Natural killer cell (primary cell): ENCODE measurements around the gene UHRF2. TPM values are rescaled to one million over a fixed set of nuclear protein-coding genes. Genes with fewer than 3 reads are reported as not detected.

Experiments used
- ATAC-seq, 3 donors: fragments of 150-1000 bp in 2 of 3; fragments of 200-7000 bp in 1 of 3; cut with Tn5 transposase; 1 replicate in 1 of 3; 2 replicates in 2 of 3; pipeline ENCODE4 v1.10.0; 2021; ENCODE audit warnings: mild to moderate bottlenecking in 2 of 3, moderate library complexity in 2 of 3
- DNase-seq, 2 donors: peaks; one replicate each; pipeline versions ENCODE4 v3.0.0 to v3.0.0-alpha.2; 2013 to 2021; ENCODE audit warnings: mixed read lengths in 1 of 2
- H3K27ac ChIP-seq: one replicate; pipeline ENCODE4 v1.5.1; 2013; ENCODE audit warnings: mild to moderate bottlenecking, low read length
- H3K27me3 ChIP-seq: one replicate; pipeline ENCODE4 v1.6.1; 2013; ENCODE audit warnings: low read length; ENCODE audit not compliant: control insufficient read depth, insufficient read depth
- H3K36me3 ChIP-seq: one replicate; pipeline ENCODE4 v1.6.1; 2013; ENCODE audit warnings: low read length; ENCODE audit not compliant: control insufficient read depth, insufficient read depth
- H3K4me1 ChIP-seq: one replicate; pipeline ENCODE4 v1.6.1; 2013; ENCODE audit warnings: low read length; ENCODE audit not compliant: control insufficient read depth, insufficient read depth
- H3K4me3 ChIP-seq: one replicate; pipeline ENCODE4 v1.5.1; 2013; ENCODE audit warnings: low read length
- H3K9me3 ChIP-seq: one replicate; pipeline ENCODE4 v1.6.1; 2013; ENCODE audit warnings: low read length; ENCODE audit not compliant: control insufficient read depth, insufficient read depth
- H3K27ac Mint-ChIP-seq, 2 donors: one replicate each; pipeline ENCODE4 v1.8.0; 2022; ENCODE audit warnings: mild to moderate bottlenecking in 2 of 2, mixed read lengths in 2 of 2, moderate library complexity in 1 of 2
- H3K27me3 Mint-ChIP-seq, 2 donors: one replicate each; pipeline ENCODE4 v1.8.0; 2022; ENCODE audit warnings: low read depth in 2 of 2, mixed read lengths in 2 of 2
- H3K36me3 Mint-ChIP-seq: one replicate; pipeline ENCODE4 v1.8.0; 2022; ENCODE audit warnings: mixed read lengths
- H3K4me1 Mint-ChIP-seq, 2 donors: one replicate each; pipeline ENCODE4 v1.8.0; 2022; ENCODE audit warnings: mixed read lengths in 2 of 2
- H3K4me3 Mint-ChIP-seq: one replicate; pipeline ENCODE4 v1.8.0; 2022; ENCODE audit warnings: mild to moderate bottlenecking, moderate library complexity, mixed read lengths
- H3K9me3 Mint-ChIP-seq, 2 donors: one replicate each; pipeline ENCODE4 v1.8.0; 2022; ENCODE audit warnings: mixed read lengths in 2 of 2
- CTCF ChIP-seq: fragments of 200-600 bp; IDR thresholded peaks from one replicate; pipeline ENCODE4 v1.8.0; 2022; ENCODE audit warnings: antibody characterized with exemption
- WGBS: methylation state at CpG from one replicate; pipeline ENCODE4 v1.1.7; 2013; ENCODE audit warnings: missing lambda C conversion rate; ENCODE audit not compliant: insufficient coverage; 5-methylcytosine and 5-hydroxymethylcytosine counted together
- intact Hi-C: fragments of 100-400 bp; cut with micrococcal nuclease; formaldehyde crosslinking; loops from one replicate; pipeline ENCODE4 v1.14.2; 2022
- total RNA-seq, 4 donors: library from RNA; stranded (reverse); fragments of 120-200 nt in 1 of 4; gene quantifications; one replicate each; pipeline versions ENCODE4 v1.2.3 to v1.2.4, GENCODE V29; 2013 to 2022

UHRF2 gene
- total RNA-seq, 3 donors from 2014 or later (not counting 1 experiment from before 2014, with no cell fraction given), result 118 to 130 (median 120) TPM

GRCh38 chr9:6433410-6433809 lies 20.4 kb downstream of the UHRF2 start:
- H3K4me3 Mint-ChIP-seq, result no peak overlapping the region
- Histone ChIP-seq H3K4me1 (peaks cover 26% of the 10 kb centered on the region), H3K27ac (no peak overlapping the region), H3K36me3 (peaks cover 16% of the 10 kb centered on the region), H3K9me3 (no peaks in the 10 kb centered on the region), H3K4me3 (no peak overlapping the region), H3K27me3 (no peaks in the 10 kb centered on the region)
- peak overlapping the region in 1 of 2 donors; percentile 36 for H3K27ac Mint-ChIP-seq
- H3K27me3 Mint-ChIP-seq, result no peaks in the 10 kb centered on the region
- H3K4me1 Mint-ChIP-seq, result peaks cover 48 to 64% of the 10 kb centered on the region in 2 donors
- no CpG with 5 or more reads among the region's 2 CpGs for WGBS
- ATAC-seq (peak in 1 of 3 donors; percentile 22), DNase-seq (no peak)
- no peaks in the 10 kb centered on the region for H3K36me3 Mint-ChIP-seq
- intact Hi-C loops, result no loop called here
- H3K9me3 Mint-ChIP-seq, result no peaks in the 10 kb centered on the region
- TF ChIP-seq CTCF, result no peak

GRCh38 chr9:6439051-6439703 lies 26.2 kb downstream of the UHRF2 start:
- Histone ChIP-seq H3K27me3 (no peaks in the 10 kb centered on the region), H3K4me3 (no peak overlapping the region), H3K27ac (peak overlapping the region; percentile 37), H3K36me3 (peaks cover 15% of the 10 kb centered on the region), H3K4me1 (peaks cover 14% of the 10 kb centered on the region), H3K9me3 (no peaks in the 10 kb centered on the region)
- Mint-ChIP-seq H3K9me3 (no peaks in the 10 kb centered on the region), H3K27me3 (no peaks in the 10 kb centered on the region), H3K36me3 (no peaks in the 10 kb centered on the region), H3K27ac (peak overlapping the region; percentile 83), H3K4me3 (peak overlapping the region; percentile 70), H3K4me1 (peaks cover 47 to 60% of the 10 kb centered on the region in 2 donors)
- no peak for TF ChIP-seq CTCF
- intact Hi-C loops, result no loop called here
- peak in 1 of 2 donors; percentile 45 for DNase-seq
- WGBS, result 40% methylated on average over 9 of the region's 9 CpGs
- peak; percentile 83 to 94 (median 88) for ATAC-seq

- DNase-seq (no peak), ATAC-seq (no peak)
- H3K9me3 Mint-ChIP-seq, result no peaks in the 10 kb centered on the region
- H3K36me3 ChIP-seq, result peaks cover 7% of the 10 kb centered on the region
- no peaks in the 10 kb centered on the region for H3K27me3 Mint-ChIP-seq
- H3K9me3 ChIP-seq, result no peaks in the 10 kb centered on the region
- H3K27ac ChIP-seq, result no peak overlapping the region
- TF ChIP-seq CTCF, result no peak
- no peak overlapping the region for H3K4me3 Mint-ChIP-seq
- H3K36me3 Mint-ChIP-seq, result no peaks in the 10 kb centered on the region
- WGBS, result 100% methylated on average over 2 of the region's 3 CpGs
- intact Hi-C loops, result no loop called here
- H3K4me3 ChIP-seq, result no peak overlapping the region
- H3K4me1 ChIP-seq, result peaks cover 14% of the 10 kb centered on the region
- H3K4me1 Mint-ChIP-seq, result peaks cover 51 to 62% of the 10 kb centered on the region in 2 donors
- peak overlapping the region in 1 of 2 donors; percentile 83 for H3K27ac Mint-ChIP-seq
- H3K27me3 ChIP-seq, result no peaks in the 10 kb centered on the region
Observed at GRCh38 chr9:6440405-6440804, 27.4 kb downstream of the UHRF2 start.

- no peak for DNase-seq
- H3K27ac Mint-ChIP-seq, result no peak overlapping the region
- no peak overlapping the region for H3K4me3 Mint-ChIP-seq
- H3K36me3 Mint-ChIP-seq, result no peaks in the 10 kb centered on the region
- Histone ChIP-seq H3K4me1 (peaks cover 14% of the 10 kb centered on the region), H3K9me3 (no peaks in the 10 kb centered on the region), H3K36me3 (peaks cover 7% of the 10 kb centered on the region), H3K27ac (no peak overlapping the region), H3K4me3 (no peak overlapping the region), H3K27me3 (no peaks in the 10 kb centered on the region)
- H3K27me3 Mint-ChIP-seq, result no peaks in the 10 kb centered on the region
- peaks cover 51 to 58% of the 10 kb centered on the region in 2 donors for H3K4me1 Mint-ChIP-seq
- no CpG with 5 or more reads among the region's 1 CpG for WGBS
- ATAC-seq, result no peak
- TF ChIP-seq CTCF, result no peak
- no peaks in the 10 kb centered on the region for H3K9me3 Mint-ChIP-seq
- intact Hi-C loops, result no loop called here
Observed at GRCh38 chr9:6441269-6441668, 28.3 kb downstream of the UHRF2 start.
